GM12873 (cell line): ENCODE data around the gene STIP1.

Experiments used
- TF ChIP-seq, protein P1 (sequence below): IDR thresholded peaks from 2 replicates; pipeline ENCODE4 v1.5.1; 2012; ENCODE audit warnings: low read depth, mild to moderate bottlenecking, moderate library complexity, low read length, control low read depth; ENCODE audit not compliant: insufficient read depth; ENCODE audit errors: missing control alignments

Gene STIP1

GRCh38 chr11:64248578-64248977, 62.6 kb downstream of the STIP1 start:
- TF ChIP-seq, protein P1, sequence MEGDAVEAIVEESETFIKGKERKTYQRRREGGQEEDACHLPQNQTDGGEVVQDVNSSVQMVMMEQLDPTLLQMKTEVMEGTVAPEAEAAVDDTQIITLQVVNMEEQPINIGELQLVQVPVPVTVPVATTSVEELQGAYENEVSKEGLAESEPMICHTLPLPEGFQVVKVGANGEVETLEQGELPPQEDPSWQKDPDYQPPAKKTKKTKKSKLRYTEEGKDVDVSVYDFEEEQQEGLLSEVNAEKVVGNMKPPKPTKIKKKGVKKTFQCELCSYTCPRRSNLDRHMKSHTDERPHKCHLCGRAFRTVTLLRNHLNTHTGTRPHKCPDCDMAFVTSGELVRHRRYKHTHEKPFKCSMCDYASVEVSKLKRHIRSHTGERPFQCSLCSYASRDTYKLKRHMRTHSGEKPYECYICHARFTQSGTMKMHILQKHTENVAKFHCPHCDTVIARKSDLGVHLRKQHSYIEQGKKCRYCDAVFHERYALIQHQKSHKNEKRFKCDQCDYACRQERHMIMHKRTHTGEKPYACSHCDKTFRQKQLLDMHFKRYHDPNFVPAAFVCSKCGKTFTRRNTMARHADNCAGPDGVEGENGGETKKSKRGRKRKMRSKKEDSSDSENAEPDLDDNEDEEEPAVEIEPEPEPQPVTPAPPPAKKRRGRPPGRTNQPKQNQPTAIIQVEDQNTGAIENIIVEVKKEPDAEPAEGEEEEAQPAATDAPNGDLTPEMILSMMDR, result no peak

DNA sequence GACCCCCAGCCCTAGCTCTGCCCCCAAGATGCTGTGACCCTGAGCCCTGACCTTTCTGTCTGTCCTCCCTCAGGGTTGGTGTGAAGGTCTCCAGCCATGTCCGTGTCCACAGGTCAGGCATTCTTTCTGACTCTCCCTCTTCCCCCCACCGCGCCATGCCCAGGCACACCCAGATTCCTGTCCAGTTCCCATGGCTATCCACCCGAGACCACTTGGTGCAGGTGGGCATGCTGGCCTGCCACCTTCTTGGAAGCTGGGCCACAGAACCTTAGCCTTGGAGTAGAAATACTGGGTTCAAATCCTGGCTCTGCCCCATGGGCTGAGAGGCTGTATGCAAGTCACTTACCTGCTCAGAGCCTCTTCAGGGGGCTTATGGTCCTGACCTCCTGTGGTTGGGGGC, 63.1 kb downstream of the STIP1 start:
- TF ChIP-seq, protein P1, result no peak

DNA sequence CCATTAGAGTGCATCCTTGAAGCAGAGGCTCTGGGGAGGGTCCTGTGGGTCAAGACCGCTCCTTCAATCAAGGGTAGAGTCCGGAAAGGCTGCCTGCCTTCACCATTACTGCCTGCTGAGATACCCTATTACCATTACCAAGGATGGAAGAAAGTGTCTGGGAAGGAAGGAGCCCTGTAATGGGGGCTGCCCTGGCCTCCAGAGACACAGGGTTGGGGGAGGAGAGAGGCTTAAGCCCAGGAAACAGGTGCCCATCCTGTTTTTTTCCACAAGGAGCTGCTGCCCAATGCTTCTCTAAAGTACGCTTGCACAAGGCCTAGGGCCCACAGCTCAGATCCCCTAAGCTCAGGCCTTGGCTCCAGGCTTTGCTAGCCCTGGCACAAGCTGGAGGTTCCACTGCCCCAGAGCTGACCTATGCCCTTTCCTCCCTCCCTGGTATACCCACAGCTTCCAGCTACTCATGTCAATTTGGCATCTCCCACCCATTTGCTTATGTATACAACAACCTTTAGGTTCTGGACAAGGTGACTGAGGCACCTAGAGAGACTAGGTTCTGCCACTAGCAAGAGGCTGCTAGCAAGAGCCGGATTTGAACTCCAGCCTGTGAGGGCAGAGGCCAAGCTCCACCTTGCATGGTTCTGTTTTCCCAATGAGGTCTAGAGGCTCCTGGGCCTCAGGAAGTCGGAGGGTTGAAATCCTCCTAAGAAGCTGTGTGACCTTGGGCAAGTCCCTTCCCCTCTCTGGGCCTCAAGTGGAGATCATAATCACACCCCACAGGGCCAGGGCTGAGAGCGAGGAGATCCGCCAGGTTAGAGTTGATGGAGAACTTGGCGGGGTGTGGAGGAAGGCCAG, 63.8 kb downstream of the STIP1 start:
- TF ChIP-seq, protein P1, result no peak

- TF ChIP-seq, protein P1, result no peak
These were observed 64.5 kb downstream of the STIP1 start for GRCh38 chr11:64250415-64251015.

DNA sequence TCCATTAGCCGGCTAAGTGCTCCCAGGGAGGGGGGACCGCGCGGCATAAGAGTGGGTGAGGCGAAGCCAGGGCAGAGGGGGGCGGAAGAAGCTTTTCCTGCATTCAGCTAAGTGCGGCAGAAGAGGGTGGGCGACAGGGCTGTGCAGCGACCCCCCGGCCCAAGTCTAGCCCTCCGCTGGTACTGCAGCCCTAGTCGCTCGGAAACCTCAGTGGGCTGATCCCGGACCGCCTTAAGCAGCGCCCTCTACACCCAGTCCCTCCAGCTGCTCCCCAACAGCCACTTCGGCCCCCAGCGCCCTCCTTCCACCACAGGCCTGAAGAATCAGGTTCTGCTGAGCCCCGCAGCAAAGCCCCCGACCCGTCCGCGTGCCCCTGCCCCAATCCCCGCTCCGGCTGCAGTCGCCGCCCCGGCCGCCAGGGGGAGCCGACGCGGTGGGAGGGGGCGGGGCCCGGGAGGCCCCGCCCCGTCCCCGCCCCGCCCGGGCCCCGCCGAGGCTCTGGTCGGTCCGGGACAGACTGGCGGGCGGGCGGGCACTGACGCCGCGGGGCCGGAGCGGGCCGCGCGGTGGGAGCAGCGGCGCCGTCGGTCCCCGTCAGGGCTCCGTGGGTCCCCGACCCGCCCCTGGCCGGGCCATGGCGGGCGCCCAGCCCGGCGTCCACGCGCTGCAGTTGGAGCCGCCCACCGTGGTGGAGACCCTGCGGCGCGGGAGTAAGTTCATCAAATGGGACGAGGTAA, 65.2 kb downstream of the STIP1 start, which contains the start of gene PLCB3:
Gene PLCB3, plus strand, starts transcription at position 515 of the 737 bp plus-strand sequence. Its CDS starts 120 bp downstream, at position 635.
- TF ChIP-seq, protein P1, result peak; percentile 59

GRCh38 chr11:64251753-64252002, 65.7 kb downstream of the STIP1 start:
- TF ChIP-seq, protein P1, result no peak

- TF ChIP-seq, protein P1, result peak; percentile 66
These were observed 66.3 kb downstream of the STIP1 start for GRCh38 chr11:64252003-64252872.
